H9 (cell line): ENCODE measurements around the gene ZSCAN29. TPM values are rescaled to one million over a fixed set of nuclear protein-coding genes. Genes with fewer than 3 reads are reported as not detected.

Source experiments
- DNase-seq: peaks from one replicate; pipeline ENCODE4 v3.0.0-alpha.2; 2017
- H2AFZ ChIP-seq: one replicate; pipeline ENCODE4 v1.6.1; 2013; ENCODE audit warnings: mild to moderate bottlenecking, low read length, control low read depth, moderate library complexity
- H2AK5ac ChIP-seq: 2 replicates; pipeline ENCODE4 v1.6.1; 2013; ENCODE audit warnings: low read length, control low read depth, mixed read lengths; ENCODE audit not compliant: insufficient read length
- H2BK120ac ChIP-seq: one replicate; pipeline ENCODE4 v1.6.1; 2013; ENCODE audit warnings: low read depth, mild to moderate bottlenecking, low read length, control low read depth, inconsistent platforms; ENCODE audit not compliant: poor library complexity, severe bottlenecking
- H2BK12ac ChIP-seq: 2 replicates; pipeline ENCODE4 v1.6.1; 2013; ENCODE audit warnings: low read length, control low read depth, mixed read lengths, low read depth; ENCODE audit not compliant: insufficient read length
- H2BK15ac ChIP-seq: 2 replicates; pipeline ENCODE4 v1.6.1; 2013; ENCODE audit warnings: low read depth, low read length, control low read depth
- H2BK20ac ChIP-seq: one replicate; pipeline ENCODE4 v1.6.1; 2013; ENCODE audit warnings: low read depth, mild to moderate bottlenecking, low read length, control low read depth, inconsistent platforms; ENCODE audit not compliant: poor library complexity, severe bottlenecking
- H2BK5ac ChIP-seq: 2 replicates; pipeline ENCODE4 v1.6.1; 2013; ENCODE audit warnings: low read length, control low read depth, mixed read lengths; ENCODE audit not compliant: insufficient read length
- H3K14ac ChIP-seq: 2 replicates; pipeline ENCODE4 v1.6.1; 2013; ENCODE audit warnings: low read length, control low read depth; ENCODE audit not compliant: insufficient read depth
- H3K18ac ChIP-seq: 2 replicates; pipeline ENCODE4 v1.6.1; 2013; ENCODE audit warnings: low read depth, mild to moderate bottlenecking, mixed read lengths, low read length, control low read depth; ENCODE audit not compliant: insufficient read length
- H3K23ac ChIP-seq: 2 replicates; pipeline ENCODE4 v1.6.1; 2013; ENCODE audit warnings: low read length, control low read depth, mixed read lengths, low read depth; ENCODE audit not compliant: insufficient read length
- H3K23me2 ChIP-seq: 2 replicates; pipeline ENCODE4 v1.6.1; 2013; ENCODE audit warnings: low read depth, mild to moderate bottlenecking, mixed read lengths, low read length, control low read depth; ENCODE audit not compliant: insufficient read length, poor library complexity, severe bottlenecking
- H3K27ac ChIP-seq: 2 replicates; pipeline ENCODE4 v1.5.1; 2013; ENCODE audit warnings: low read length, control low read depth, mixed read lengths, low read depth; ENCODE audit not compliant: insufficient read length
- H3K27me3 ChIP-seq: 2 replicates; pipeline ENCODE4 v1.6.1; 2013; ENCODE audit warnings: low read length, control low read depth, inconsistent platforms; ENCODE audit not compliant: insufficient read depth
- H3K4ac ChIP-seq: 2 replicates; pipeline ENCODE4 v1.6.1; 2013; ENCODE audit warnings: low read depth, mild to moderate bottlenecking, control low read depth, inconsistent platforms, low read length, moderate library complexity
- H3K4me1 ChIP-seq: 2 replicates; pipeline ENCODE4 v1.6.1; 2013; ENCODE audit warnings: low read length, control low read depth, inconsistent platforms; ENCODE audit not compliant: insufficient read depth
- H3K4me2 ChIP-seq: 2 replicates; pipeline ENCODE4 v1.6.1; 2013; ENCODE audit warnings: low read length, control low read depth, mixed read lengths; ENCODE audit not compliant: insufficient read length, insufficient read depth
- H3K56ac ChIP-seq: 2 replicates; pipeline ENCODE4 v1.6.1; 2013; ENCODE audit warnings: low read depth, mild to moderate bottlenecking, mixed read lengths, low read length, control low read depth; ENCODE audit not compliant: insufficient read length
- H3K79me1 ChIP-seq: 2 replicates; pipeline ENCODE4 v1.6.1; 2013; ENCODE audit warnings: low read depth, mild to moderate bottlenecking, moderate library complexity, low read length, control low read depth, inconsistent platforms; ENCODE audit not compliant: insufficient read depth, poor library complexity, severe bottlenecking
- H3K79me2 ChIP-seq: 2 replicates; pipeline ENCODE4 v1.6.1; 2013; ENCODE audit warnings: low read length, control low read depth, inconsistent platforms; ENCODE audit not compliant: insufficient read depth
- H3K9ac ChIP-seq: 2 replicates; pipeline ENCODE4 v1.6.1; 2013; ENCODE audit warnings: low read length, control low read depth, mixed read lengths; ENCODE audit not compliant: insufficient read length; ENCODE audit errors: extremely low read depth
- H3K9me3 ChIP-seq: one replicate; pipeline ENCODE4 v1.6.1; 2013; ENCODE audit warnings: low read depth, low read length, inconsistent platforms; ENCODE audit not compliant: control insufficient read depth
- H3T11ph ChIP-seq: one replicate; pipeline ENCODE4 v1.6.1; 2013; ENCODE audit warnings: mild to moderate bottlenecking, low read length, control low read depth, inconsistent platforms
- H4K20me1 ChIP-seq: one replicate; pipeline ENCODE4 v1.6.1; 2013; ENCODE audit not compliant: control insufficient read depth, insufficient read length, insufficient read depth
- H4K5ac ChIP-seq: 2 replicates; pipeline ENCODE4 v1.6.1; 2013; ENCODE audit warnings: low read depth, mild to moderate bottlenecking, mixed read lengths, low read length, control low read depth; ENCODE audit not compliant: insufficient read length
- H4K8ac ChIP-seq: replicated peaks from 2 replicates; pipeline ENCODE4 v1.6.1; 2013; ENCODE audit warnings: low read length, control low read depth, mixed read lengths, low read depth; ENCODE audit not compliant: insufficient read length
- H4K91ac ChIP-seq: 2 replicates; pipeline ENCODE4 v1.6.1; 2013; ENCODE audit warnings: low read depth, mild to moderate bottlenecking, moderate library complexity, mixed read lengths, low read length, control low read depth; ENCODE audit not compliant: insufficient read length
- H3K27ac Mint-ChIP-seq, 3 experiments: 2 replicates in 2 of 3; 3 replicates in 1 of 3; pipeline ENCODE4 v1.8.0; 2020 to 2021; ENCODE audit warnings: mixed read lengths in 3 of 3, mild to moderate bottlenecking in 1 of 3, moderate library complexity in 1 of 3
- H3K27me3 Mint-ChIP-seq: 2 replicates; pipeline ENCODE4 v1.8.0; 2021; ENCODE audit warnings: low read depth, mild to moderate bottlenecking, moderate library complexity, mixed read lengths
- H3K36me3 Mint-ChIP-seq, 3 experiments: 2 replicates in 2 of 3; 3 replicates in 1 of 3; pipeline ENCODE4 v1.8.0; 2020 to 2021; ENCODE audit warnings: low read depth in 3 of 3, mixed read lengths in 3 of 3; ENCODE audit not compliant: insufficient read depth in 1 of 3
- H3K4me1 Mint-ChIP-seq, 2 experiments: 2 replicates each; pipeline ENCODE4 v1.8.0; 2020; ENCODE audit warnings: mixed read lengths in 2 of 2
- H3K4me3 Mint-ChIP-seq, 2 experiments: 2 replicates in 1 of 2; 3 replicates in 1 of 2; pipeline ENCODE4 v1.8.0; 2020 to 2021; ENCODE audit warnings: mild to moderate bottlenecking in 2 of 2, mixed read lengths in 2 of 2, moderate library complexity in 1 of 2
- H3K9me3 Mint-ChIP-seq, 2 experiments: 2 replicates in 1 of 2; 3 replicates in 1 of 2; pipeline ENCODE4 v1.8.0; 2020; ENCODE audit warnings: mild to moderate bottlenecking in 2 of 2, mixed read lengths in 2 of 2, moderate library complexity in 1 of 2
- CTCF ChIP-seq: fragments of 200-600 bp; sonication (generic); conservative IDR thresholded peaks from 3 replicates; pipeline ENCODE4 v1.8.0; 2021; ENCODE audit warnings: antibody characterized with exemption, mild to moderate bottlenecking
- WGBS: extraction: QIAGEN DNeasy Blood & Tissue Kit; methylation state at CpG from one replicate; pipeline ENCODE4 v1.1.7; 2013; ENCODE audit warnings: missing lambda C conversion rate, low lambda C conversion rate, mixed read lengths; ENCODE audit not compliant: insufficient read length; ENCODE audit errors: extremely low coverage; 5-methylcytosine and 5-hydroxymethylcytosine counted together
- total RNA-seq: library from RNA; stranded (reverse); gene quantifications from 2 replicates; pipeline ENCODE4 v1.2.1, GENCODE V29; 2021

The ZSCAN29 gene
- total RNA-seq, 1 experiment from 2014 or later = 52.5 TPM

GRCh38 chr15:43376017-43376705, 5.3 kb upstream of the ZSCAN29 start:
- peaks cover 8 to 12% of the 10 kb centered on the region in 2 experiments for H3K4me1 Mint-ChIP-seq

More at GRCh38 chr15:43376017-43376705, 5.3 kb upstream of the ZSCAN29 start:
- Histone ChIP-seq H3T11ph (no peak overlapping the region), H2BK12ac (no peak overlapping the region), H3K18ac (no peak overlapping the region), H3K27me3 (no peaks in the 10 kb centered on the region), H3K79me2 (no peaks in the 10 kb centered on the region; the same call in 1 of the 2 replicates), H2BK15ac (no peak overlapping the region), H3K9me3 (no peaks in the 10 kb centered on the region), H2BK120ac (no peak overlapping the region), H3K27ac (no peak overlapping the region), H3K79me1 (peaks cover 2% of the 10 kb centered on the region), H4K91ac (no peak overlapping the region), H2BK5ac (no peak overlapping the region), H3K4me1 (no peaks in the 10 kb centered on the region; the same call in 1 of the 2 replicates), H3K14ac (no peak overlapping the region), H2BK20ac (no peak overlapping the region), H3K9ac (no peak overlapping the region), H2AK5ac (no peak overlapping the region), H4K8ac (no peak overlapping the region), H3K4me2 (no peak overlapping the region), H4K5ac (no peak overlapping the region), H3K23ac (no peak overlapping the region), H3K4ac (no peak overlapping the region), H3K23me2 (peaks cover 2% of the 10 kb centered on the region), H3K56ac (no peak overlapping the region), H4K20me1 (no peaks in the 10 kb centered on the region), H2AFZ (no peak overlapping the region)
- WGBS = no CpG with 5 or more reads among the region's 13 CpGs
- peak; percentile 40 for DNase-seq
- Mint-ChIP-seq H3K27me3 (no peaks in the 10 kb centered on the region), H3K36me3 (peaks cover 23 to 44% (median 36%) of the 10 kb centered on the region in 3 experiments; a peak in 6 of 7 replicates), H3K4me3 (no peak overlapping the region), H3K27ac (no peak overlapping the region), H3K9me3 (no peaks in the 10 kb centered on the region)
- TF ChIP-seq CTCF = peak; percentile 86
